HG02763 (cell line): ENCODE measurements around the gene GARS1.

ENCODE experiments used
- ATAC-seq: cut with Tn5 transposase; IDR thresholded peaks from one replicate; pipeline ENCODE4 v1.9.1; 2021; ENCODE audit warnings: mild to moderate bottlenecking, moderate library complexity; ENCODE audit not compliant: unreplicated experiment

The GARS1 gene, protein sequence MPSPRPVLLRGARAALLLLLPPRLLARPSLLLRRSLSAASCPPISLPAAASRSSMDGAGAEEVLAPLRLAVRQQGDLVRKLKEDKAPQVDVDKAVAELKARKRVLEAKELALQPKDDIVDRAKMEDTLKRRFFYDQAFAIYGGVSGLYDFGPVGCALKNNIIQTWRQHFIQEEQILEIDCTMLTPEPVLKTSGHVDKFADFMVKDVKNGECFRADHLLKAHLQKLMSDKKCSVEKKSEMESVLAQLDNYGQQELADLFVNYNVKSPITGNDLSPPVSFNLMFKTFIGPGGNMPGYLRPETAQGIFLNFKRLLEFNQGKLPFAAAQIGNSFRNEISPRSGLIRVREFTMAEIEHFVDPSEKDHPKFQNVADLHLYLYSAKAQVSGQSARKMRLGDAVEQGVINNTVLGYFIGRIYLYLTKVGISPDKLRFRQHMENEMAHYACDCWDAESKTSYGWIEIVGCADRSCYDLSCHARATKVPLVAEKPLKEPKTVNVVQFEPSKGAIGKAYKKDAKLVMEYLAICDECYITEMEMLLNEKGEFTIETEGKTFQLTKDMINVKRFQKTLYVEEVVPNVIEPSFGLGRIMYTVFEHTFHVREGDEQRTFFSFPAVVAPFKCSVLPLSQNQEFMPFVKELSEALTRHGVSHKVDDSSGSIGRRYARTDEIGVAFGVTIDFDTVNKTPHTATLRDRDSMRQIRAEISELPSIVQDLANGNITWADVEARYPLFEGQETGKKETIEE

DNA sequence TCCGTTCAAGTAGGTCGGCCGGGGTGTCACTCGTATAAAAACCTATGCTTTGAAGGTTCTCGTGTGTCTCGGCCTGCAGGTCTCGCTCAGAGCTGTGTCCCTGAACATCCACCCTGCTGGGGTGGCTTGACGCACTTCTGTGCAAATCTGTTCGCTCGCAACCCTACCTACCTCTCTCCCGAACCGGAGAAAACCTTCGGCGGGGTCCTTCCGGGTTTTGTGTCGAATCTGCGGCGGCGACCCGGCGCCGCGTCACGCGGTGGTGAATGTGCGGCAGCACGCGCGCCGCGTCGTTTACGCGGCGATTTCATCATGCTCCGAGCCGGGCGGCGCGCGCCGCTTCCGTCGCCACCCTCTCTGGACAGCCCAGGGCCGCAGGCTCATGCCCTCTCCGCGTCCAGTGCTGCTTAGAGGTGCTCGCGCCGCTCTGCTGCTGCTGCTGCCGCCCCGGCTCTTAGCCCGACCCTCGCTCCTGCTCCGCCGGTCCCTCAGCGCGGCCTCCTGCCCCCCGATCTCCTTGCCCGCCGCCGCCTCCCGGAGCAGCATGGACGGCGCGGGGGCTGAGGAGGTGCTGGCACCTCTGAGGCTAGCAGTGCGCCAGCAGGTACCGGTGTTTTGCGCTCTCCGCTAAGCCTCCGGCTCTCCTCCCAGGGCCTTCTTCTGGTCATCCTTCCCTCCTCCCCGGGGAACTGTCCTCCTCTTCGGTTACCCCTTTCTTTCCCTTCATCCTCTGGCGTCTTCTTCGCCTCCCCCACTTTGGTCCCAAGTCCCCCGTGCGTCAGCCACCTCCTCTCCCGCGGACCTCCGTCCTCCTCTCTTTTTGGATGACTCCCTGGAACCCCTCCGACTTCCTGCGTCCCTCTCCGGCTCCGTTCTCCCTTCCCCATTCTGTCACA is at the start of gene GARS1:
GARS1 (plus strand) TSS at position 339 of the 896 bp plus-strand sequence; CDS start at position 383, 44 bp downstream.
- peak; percentile 90 for ATAC-seq

DNA sequence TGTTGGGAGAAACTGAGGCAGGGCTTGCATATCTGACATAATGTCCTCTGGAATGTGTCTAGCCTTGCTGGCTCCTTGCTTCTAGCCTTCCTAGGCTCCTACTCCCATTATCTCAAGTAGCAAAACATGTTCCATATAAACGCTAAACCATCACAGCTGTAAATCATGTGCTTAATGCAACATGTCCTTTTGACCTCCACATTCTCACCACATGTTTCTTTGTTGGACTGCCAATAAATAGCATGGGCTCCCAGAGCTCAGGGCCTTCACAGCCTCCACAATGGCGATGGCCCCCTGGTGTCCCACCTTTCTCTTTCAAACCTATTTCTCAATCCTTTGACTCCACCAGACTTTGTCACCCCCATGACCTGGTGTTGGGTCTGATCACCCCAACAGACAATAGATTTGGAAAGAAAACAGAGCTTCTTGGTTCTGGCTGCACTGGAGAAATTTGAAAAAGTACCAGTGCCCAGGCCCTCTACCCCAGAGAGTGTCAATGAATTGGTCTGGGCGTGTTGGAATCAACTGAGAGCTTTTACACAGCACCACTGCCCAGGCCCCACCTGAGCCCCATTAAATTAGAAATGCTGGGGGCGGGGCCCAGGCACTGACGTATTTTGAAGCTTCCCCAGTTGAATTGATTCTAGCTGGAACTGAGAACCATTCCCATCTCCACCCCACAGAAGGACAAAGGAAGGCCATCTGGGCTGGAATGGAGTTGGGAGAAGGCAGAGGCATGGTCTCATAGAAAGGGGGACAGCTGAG is 48.7 kb upstream of the GARS1 start:
- no peak for ATAC-seq

DNA sequence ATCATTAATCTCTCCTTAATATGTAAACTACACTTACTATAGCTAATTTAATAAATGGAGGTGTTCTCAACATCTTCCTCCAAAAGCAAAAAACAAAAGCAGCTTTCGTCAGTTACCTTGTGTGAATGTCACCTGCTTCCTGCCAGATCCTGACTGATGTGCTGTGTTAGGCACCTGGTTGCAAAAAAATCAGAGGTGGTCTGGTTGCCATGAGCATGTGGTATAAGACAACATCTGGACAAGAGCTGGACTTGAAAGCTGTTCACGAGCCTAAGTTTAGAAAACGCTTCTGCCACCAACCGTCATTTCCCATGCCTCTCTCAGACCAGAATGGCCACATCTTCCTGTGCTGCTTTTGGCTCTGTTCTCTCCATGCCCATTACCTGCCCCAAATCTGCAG is 48.1 kb upstream of the GARS1 start:
- no peak for ATAC-seq

DNA sequence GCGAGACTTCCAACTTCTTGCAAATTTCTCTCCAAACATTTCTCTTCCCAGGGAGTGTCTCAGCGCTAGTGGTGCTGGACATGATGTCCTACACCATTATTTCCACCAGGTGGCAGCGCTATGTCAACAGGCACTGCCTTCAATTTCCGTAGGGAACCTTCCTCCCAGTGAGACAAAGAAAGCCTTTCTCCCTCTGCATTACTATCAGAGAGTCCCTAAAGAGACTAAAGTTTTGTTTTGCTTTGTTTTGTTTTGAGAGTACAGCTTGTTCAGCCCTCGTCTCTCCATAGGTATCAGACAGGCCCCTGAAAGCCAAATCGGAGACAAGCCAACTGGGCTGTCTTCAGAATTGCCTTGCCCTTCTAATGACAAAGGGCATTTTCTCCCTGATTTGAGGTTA is 45.8 kb upstream of the GARS1 start:
- ATAC-seq, result no peak

DNA sequence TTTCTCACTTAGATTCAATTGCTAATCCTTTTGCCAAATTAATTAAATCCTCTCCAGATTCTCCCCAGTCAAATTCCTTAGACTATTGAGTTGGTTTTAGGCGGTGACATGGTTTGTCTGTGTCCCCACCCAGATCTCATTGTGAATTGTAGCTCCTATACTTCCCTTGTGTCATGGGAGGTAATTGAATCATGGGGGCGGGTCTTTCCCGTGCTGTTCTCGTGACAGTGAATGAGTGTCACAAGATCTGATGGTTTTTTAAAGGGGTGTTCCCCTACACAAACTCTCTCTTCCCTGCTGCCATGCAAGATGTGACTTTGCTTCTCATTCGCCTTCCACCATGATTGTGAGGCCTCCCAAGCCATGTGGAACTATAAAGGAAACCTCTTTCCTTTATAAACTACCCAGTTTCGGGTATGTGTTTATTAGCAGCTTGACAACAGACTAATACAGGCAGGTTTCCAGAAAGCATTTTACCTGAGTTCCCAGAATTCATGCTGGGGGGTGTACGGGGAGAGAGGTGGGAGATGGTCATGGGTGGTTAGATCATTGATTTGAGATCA is 44.7 kb upstream of the GARS1 start:
- ATAC-seq, result no peak

DNA sequence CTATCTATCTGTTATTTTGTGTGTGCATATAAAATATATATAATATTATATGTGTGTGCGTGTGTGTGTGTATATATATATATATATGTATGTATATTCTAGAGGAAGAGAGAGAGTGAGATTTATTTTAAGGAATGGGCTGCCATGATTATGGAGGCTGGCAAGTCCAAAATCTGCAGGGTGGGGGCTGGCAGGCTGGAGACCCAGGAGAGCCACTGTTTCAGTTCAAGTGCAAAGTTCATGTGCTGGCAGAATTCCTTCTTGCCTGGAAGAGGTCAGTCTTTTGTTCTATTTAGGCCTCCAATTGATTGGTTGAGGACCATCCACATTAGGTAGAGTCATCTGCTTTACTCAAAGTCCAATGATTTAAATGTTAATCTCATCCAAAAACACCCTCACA is 42.3 kb upstream of the GARS1 start:
- ATAC-seq, result no peak

DNA sequence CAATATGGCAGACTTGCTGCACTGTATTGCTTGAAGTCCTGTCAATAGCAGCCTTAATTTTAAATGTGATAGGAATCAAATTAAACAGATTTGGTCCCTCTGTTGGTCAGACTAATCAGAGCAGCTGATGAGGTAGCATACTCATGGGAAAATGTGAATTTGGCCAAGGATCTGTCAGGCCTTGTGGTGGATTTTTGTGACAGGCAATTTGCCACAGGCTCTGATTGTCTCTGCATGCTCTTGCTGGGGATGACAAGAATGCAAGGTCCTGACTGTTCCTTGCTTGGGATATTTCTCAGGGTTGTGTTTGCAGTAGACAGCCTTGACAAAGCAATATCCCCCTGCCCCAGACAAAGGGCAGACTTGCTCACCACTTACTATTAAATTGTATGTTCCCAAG is 41.5 kb upstream of the GARS1 start:
- ATAC-seq, result no peak

DNA sequence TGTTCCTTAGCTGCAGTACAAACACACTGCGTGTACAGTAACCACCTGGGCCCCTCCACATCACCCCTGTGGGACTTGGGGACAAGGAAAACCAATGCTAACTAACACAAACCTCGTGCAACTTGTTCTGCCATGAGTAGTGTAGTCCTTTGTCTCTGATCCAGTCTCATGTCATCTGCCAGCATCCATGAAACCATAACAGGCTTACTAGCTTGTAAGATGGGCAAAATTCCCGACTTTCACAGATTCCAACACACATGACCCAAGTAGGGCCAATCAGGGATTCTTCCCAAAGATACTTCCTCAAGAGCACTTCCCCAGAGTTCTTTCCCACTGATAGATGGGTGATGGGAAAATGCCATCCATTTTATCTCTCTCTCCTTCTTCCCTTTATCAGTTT is 41.1 kb upstream of the GARS1 start:
- no peak for ATAC-seq

DNA sequence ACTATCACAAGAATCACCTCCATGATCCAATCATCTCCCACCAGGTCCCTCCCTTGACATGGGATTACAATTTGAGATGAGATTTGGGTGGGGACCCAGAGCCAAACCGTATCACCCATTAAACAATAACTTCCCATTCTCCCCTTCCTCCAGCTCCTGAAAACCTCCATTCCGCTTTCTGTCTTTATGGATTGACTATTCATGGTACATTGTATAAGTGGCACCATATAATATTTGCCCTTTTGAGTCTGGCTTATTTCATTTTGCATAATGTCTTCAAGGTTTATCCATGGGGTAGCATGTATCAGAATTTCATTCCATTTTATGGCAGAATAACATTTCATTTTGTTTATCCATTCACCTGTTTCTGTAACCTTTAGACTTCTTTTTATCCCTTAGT is 39.2 kb upstream of the GARS1 start:
- no peak for ATAC-seq

DNA sequence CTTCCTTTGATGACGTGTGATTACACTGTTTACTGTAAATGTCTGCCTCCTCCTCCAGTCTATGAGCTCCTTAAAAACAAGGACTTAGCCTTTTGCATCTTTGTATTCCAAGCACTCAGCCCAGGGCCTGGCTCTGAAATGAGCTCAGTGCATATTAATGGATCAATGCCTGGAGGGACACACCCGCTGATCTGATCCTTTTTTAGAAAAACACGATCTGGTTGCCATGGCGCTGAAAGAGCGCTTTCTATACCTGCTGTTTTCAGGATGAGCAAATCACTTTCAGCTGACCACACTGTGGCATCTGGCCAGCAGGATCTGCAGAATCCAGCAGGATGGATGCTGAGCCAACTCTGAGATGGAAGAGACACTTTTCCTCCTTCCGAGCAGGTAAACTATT is 37.8 kb upstream of the GARS1 start:
- no peak for ATAC-seq

DNA sequence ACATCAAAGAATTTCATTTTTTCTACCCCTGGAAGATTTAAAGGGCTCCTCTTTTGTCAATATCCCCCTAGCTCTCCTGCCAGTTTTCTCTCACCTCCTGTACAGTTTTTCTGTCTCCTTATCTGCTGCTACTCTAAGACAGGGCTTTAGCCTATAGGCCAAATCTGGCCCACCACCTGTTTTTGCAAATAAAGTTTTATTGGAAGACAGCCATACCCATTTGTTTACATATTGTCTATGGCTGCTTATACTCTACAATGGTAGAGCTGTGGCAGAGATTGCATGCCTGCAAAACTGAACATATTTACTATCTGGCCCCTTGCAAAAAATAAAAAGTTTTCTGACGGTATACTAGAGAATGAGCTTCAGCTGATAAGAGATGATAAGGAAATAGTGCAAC is 37.4 kb upstream of the GARS1 start:
- ATAC-seq, result no peak

DNA sequence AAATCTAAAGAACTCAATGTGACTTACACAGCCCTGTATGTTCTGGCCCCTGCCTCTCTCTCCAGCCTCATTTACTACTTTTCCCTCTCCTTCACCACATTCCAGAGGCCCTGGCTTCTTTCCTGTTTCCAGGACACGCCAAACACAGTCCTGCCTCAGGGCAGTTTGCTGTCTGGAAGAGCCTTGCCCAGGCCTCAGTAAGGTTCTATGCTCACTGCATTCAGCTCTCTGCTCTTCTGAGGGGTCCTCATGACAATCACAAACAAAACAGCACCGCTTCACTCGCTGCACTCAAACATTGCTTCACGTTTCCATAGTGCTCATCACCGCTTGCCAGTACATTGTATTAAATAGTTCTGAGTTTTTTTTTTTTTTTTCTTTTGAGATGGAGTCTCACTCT is 35.1 kb upstream of the GARS1 start:
- ATAC-seq, result no peak

DNA sequence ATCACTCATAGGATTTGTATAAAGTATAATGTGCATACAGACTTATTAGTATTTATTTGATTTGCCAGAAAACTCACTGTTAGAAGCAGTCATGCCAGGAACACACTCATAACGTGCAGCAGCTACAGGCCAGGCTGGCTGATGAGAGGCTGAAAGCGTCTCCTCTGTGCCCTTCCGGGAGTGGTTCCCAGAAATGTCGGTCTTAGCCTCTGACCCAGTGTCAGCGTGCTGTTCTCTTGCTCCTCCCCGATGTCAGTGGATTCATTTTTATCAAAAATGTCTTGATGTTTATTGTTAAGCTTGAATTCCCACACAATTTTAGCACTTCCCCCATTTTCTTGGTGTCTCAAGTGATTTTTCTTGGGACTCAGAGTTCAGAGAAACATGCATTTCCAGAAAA is 33.3 kb upstream of the GARS1 start:
- no peak for ATAC-seq

DNA sequence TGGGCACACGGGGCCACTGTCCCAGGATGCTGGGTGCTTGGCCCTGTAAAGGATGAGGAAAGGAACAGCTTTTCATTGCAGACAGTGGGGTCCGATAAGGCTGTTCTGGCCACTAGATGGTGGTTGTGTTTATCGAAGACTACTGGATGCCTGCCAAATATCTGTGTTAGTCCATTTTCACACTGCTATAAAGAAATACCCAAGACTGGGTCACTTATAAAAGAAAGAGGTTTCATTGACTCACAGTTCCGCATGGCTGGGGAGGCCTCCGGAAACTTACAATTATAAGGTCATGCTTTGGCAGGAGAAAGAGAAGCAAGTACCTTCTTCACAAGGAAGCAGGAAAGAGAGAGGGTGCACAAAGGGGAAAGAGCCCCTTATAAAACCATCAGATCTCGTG is 32.2 kb upstream of the GARS1 start:
- ATAC-seq, result no peak

DNA sequence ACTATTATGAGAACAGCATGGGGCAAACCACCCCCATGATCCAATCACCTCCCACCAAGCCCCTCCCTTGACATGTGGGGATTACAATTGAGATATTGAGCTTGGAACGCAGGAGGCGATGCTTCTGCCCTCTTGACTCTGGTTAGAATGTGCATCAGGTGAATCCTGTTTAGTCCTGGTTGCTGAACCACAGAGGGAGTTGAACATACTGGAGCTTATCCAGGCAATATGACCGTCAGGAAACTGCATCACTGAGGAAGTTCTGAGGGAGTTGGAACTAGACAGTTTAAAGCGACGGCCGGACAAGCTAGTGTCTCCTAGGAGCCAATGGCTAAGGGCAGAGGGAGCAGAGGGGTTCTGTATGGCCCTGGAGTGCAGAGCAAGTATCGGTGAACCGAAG is 31.8 kb upstream of the GARS1 start:
- no peak for ATAC-seq

DNA sequence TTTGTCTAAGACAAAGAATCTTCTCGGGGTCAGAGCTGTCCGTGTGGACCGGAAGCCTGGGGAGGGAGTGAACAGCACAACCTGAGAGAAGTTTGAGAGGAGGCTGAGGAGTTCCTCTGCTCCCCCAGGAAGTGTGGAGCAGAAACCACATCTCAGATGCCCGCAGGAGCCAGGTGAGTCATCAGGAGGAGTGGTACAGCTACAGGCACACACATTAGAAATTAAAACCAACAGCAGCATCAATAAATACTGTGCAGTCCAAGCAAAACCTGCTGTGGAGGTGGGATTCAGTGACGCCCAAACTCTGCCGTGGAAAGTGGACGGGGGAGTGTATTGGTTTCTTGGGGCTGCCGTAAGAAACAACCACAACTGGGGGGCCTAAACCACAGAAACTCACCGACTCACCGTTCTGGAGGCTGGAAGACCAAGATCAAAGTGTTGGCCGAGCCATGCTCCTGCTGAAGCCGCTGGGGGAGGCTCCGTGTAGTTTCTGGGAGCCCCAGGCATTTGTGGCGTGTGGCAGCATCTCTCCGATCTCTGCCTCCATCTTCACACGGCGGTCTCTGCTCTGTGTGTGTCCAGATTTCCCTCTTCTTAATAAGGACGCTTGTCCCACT is 31.2 kb upstream of the GARS1 start:
- ATAC-seq, result no peak

DNA sequence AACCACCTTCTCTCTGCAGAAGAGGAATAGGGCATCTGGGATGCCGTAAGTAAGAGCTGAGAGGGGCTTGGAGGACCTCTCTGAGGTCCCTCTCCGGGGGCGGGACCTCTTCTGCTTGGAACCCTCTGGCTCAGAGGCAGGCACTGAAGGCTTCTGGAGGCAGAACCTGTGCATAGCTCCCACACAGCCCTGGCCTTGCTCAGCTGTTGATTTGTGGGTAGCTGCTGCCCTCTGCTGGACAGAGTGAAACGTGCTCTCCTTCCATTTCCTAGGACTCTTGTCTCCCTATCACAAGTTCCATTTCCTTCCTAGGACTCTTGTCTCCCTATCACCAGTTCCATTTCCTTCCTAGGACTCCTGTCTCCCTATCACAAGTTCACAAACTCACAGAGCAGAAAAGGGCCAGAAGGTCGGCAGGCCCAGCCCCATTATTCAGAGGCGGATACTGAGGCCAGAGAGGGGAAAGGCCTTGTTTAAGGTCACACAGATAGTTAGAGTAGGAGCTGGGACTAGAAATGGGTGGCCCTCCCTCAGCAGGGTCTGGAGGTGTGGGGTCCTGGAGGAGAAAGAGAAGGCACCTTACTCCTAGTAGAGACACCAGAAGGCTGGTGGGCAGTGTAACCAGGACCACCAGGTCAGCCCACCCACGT is 30.3 kb upstream of the GARS1 start:
- peak; percentile 82 for ATAC-seq

DNA sequence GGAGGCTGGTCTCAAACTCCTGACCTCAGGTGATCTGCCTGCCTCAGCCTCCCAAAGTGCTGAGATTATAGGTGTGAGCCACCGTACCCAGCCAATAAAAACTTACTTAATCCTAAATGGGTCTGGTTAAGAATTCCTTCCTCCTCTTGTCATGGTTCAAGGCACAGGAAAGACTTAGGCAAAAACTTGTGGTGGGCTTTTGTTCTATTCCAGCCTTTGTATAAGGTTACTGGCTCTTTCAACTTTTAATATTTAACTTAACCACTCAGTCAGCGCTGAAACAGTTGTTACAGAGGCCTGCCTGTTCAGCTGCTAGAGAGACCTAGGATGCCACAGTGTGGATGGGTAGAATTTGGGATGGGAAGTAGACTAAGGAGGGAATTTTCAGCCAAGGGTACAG is 28.1 kb upstream of the GARS1 start:
- ATAC-seq, result no peak

DNA sequence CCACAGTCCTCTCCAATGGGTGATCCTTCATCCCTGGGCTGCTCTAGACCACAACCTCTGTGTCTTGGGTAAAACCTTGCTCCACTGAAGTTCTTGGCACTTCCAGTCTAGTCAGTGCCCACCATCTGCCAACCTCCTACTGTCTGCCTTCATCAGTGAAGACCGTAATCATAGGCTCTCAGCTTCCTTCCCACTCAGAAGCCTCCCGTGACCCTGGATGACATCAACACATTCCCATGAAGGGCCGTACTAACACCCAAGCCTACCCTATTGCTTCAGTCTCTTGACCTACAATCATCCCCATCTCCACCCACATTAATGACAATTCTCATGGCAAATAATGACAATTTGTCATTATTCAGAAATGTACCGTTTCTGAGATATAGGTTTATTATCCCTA is 27.6 kb upstream of the GARS1 start:
- no peak for ATAC-seq
